ENCODE results near the gene ORC2.
"Not testable (repeated sequence)": the region's sequence is repeated elsewhere in the genome, so short reads cannot be mapped to it uniquely, and the experiment has no call there.

ORC2 gene

GRCh38 chr2:200881715-200882249 is 81.7 kb downstream of the ORC2 start:
- not testable (repeated sequence) for DNase-seq
- WGBS (ENCODE audit: insufficient coverage), result 100% methylated on average over 1 of the region's 2 CpGs

DNA sequence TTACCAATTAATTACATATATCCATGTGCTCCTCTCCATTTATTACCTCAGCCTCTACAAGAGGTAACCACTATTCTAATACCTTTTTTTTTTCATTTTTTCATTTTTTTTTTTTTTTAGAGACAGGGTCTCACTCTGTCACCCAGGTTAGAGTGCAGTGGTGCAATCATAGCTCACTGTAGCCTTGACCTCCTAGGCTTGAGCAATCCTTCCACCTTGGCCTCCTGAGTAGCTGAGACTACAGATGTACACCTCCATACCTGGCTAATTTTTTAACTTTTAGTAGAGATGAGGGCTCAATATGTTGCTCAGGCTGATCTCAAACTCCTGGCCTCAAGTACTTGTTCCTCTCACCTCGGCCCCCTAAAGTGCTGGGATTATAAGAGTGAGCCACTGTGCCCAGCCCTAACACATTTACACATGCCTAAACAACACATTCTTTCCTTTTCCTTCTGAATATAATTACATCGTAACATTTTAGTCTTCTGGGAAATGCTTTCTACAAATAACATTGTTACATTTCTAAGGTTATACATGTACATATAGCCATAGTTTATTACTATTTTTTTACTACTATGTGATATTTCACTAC is 85.1 kb downstream of the ORC2 start:
- POLR2A ChIA-PET, result interaction anchor here (0.6 to 1.0 kb wide), 2 partner anchors 9 to 14 kb away, joined by 3 read pairs; partner anchors contain the start of gene CLK1
- Histone ChIP-seq H3K9me3 (ENCODE audit: control extremely low read depth in 1 of 5, control insufficient read depth in 4 of 5, insufficient read depth in 2 of 5, low read depth in 1 of 5, low read length in 4 of 5) (no peaks in the 10 kb centered on the region), H3K36me3 (ENCODE audit: control insufficient read depth in 4 of 4, insufficient read depth in 4 of 4, low read length in 3 of 4) (peaks cover 14 to 84% (median 33%) of the 10 kb centered on the region in 4 experiments), H3K27me3 (replicated peaks in 2 of 5; ENCODE audit: control insufficient read depth in 4 of 5, insufficient read depth in 5 of 5, low read length in 4 of 5) (no peaks in the 10 kb centered on the region), H3K4me1 (ENCODE audit: control extremely low read depth in 1 of 4, control insufficient read depth in 4 of 4, insufficient read depth in 4 of 4, low read length in 3 of 4) (no peaks in the 10 kb centered on the region), H3K4me3 (ENCODE audit: control insufficient read depth in 1 of 7, extremely low read depth in 1 of 7, insufficient read depth in 4 of 7, low read depth in 2 of 7, low read length in 6 of 7) (no peak overlapping the region), H3K27ac (ENCODE audit: insufficient read depth in 1 of 2, low read depth in 1 of 2, low read length in 2 of 2, poor library complexity in 1 of 2, severe bottlenecking in 2 of 2) (no peak overlapping the region)
- whole genome bisulfite sequencing (ENCODE audit: insufficient coverage), result no CpG with 5 or more reads among the region's 2 CpGs
- CTCF ChIA-PET, result interaction anchor here (0.6 to 1.2 kb wide), 2 partner anchors 9 to 14 kb away, joined by 3 to 7 read pairs; no protein-coding TSS in a partner anchor
- DNase-seq, result no peak

More at GRCh38 chr2:200881715-200882249, 81.7 kb downstream of the ORC2 start:
- H3K27ac ChIP-seq (ENCODE audit: insufficient read depth in 1 of 2, low read depth in 1 of 2, low read length in 2 of 2, poor library complexity in 1 of 2, severe bottlenecking in 2 of 2); H3K27me3 ChIP-seq (replicated peaks in 2 of 5; ENCODE audit: control insufficient read depth in 4 of 5, insufficient read depth in 5 of 5, low read length in 4 of 5); H3K9me3 ChIP-seq (ENCODE audit: control extremely low read depth in 1 of 5, control insufficient read depth in 4 of 5, insufficient read depth in 2 of 5, low read depth in 1 of 5, low read length in 4 of 5); POLR2A ChIA-PET; H3K4me3 ChIP-seq (ENCODE audit: control insufficient read depth in 1 of 7, extremely low read depth in 1 of 7, insufficient read depth in 4 of 7, low read depth in 2 of 7, low read length in 6 of 7); H3K4me1 ChIP-seq (ENCODE audit: control extremely low read depth in 1 of 4, control insufficient read depth in 4 of 4, insufficient read depth in 4 of 4, low read length in 3 of 4): not testable (repeated sequence)
- H3K36me3 ChIP-seq (ENCODE audit: control insufficient read depth in 4 of 4, insufficient read depth in 4 of 4, low read length in 3 of 4), result peaks cover 8 to 77% (median 33%) of the 10 kb centered on the region in 4 experiments
- CTCF ChIA-PET, result interaction anchor here (0.6 kb wide), 1 partner anchor 15 kb away, joined by 3 read pairs; no protein-coding TSS in a partner anchor

DNA sequence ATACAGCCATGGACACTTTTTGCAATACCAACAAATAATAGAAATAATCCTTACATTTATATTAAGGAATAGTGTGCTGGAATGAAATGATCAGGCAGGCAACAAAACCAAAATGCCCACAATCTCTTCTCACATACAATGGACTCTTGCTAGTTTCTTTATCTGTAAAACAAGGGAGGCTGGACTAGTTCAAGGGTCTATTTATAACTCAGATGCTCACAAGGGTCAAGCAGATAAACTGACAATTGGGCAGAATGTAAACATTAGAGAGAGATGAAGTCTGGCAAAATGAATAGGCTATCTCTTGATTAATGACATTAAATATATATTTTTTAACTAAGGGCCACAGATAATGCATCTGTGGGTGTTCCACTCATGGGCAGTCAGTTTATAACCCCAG is 86.0 kb downstream of the ORC2 start:
- peaks cover 18 to 81% (median 35%) of the 10 kb centered on the region in 4 experiments for H3K36me3 ChIP-seq (ENCODE audit: control insufficient read depth in 4 of 4, insufficient read depth in 4 of 4, low read length in 3 of 4)
- CTCF ChIA-PET, result interaction anchor here (1.2 to 1.8 kb wide), 2 partner anchors 8 to 10 kb away, joined by 6 to 7 read pairs; no protein-coding TSS in a partner anchor

DNA sequence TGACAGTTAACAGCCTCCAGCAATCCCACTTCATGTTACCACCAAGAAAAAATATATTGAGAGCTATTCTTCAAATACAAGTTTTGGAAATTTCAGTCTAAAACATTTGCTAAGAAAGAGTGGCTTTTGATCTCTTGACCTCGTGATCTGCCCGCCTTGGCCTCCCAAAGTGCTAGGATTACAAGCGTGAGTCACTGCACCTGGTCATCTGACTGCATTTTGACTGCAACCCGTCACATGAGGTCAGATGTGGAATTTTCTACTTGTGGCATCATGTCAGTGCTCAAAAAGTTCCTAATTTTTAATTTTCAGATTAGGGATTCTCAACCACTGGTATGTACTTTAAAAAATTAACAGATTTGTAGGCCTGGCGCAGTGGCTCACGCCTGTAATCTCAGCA is 89.9 kb downstream of the ORC2 start:
- H3K36me3 ChIP-seq (ENCODE audit: control insufficient read depth in 4 of 4, insufficient read depth in 4 of 4, low read length in 3 of 4), result peaks cover 15 to 47% (median 28%) of the 10 kb centered on the region in 4 experiments
- POLR2A ChIA-PET, result no interaction called here
- CTCF ChIA-PET, result no interaction called here

More for the DNA sequence above, 86.0 kb downstream of the ORC2 start:
- H3K27me3 ChIP-seq (replicated peaks in 2 of 5; ENCODE audit: control insufficient read depth in 4 of 5, insufficient read depth in 5 of 5, low read length in 4 of 5), result no peaks in the 10 kb centered on the region
- H3K9me3 ChIP-seq (ENCODE audit: control extremely low read depth in 1 of 5, control insufficient read depth in 4 of 5, insufficient read depth in 2 of 5, low read depth in 1 of 5, low read length in 4 of 5), result no peaks in the 10 kb centered on the region
- POLR2A ChIA-PET, result interaction anchor here (0.6 to 1.0 kb wide), 2 partner anchors 10 to 13 kb away, joined by 3 read pairs; partner anchors contain the start of gene CLK1
- H3K27ac ChIP-seq (ENCODE audit: insufficient read depth in 1 of 2, low read depth in 1 of 2, low read length in 2 of 2, poor library complexity in 1 of 2, severe bottlenecking in 2 of 2), result no peak overlapping the region
- H3K4me3 ChIP-seq (ENCODE audit: control insufficient read depth in 1 of 7, extremely low read depth in 1 of 7, insufficient read depth in 4 of 7, low read depth in 2 of 7, low read length in 6 of 7), result no peak overlapping the region
- H3K4me1 ChIP-seq (ENCODE audit: control extremely low read depth in 1 of 4, control insufficient read depth in 4 of 4, insufficient read depth in 4 of 4, low read length in 3 of 4), result no peaks in the 10 kb centered on the region
- no peak for DNase-seq

GRCh38 chr2:200871151-200871550 is 92.3 kb downstream of the ORC2 start:
- 63% methylated on average over 1 of the region's 3 CpGs for WGBS (ENCODE audit: insufficient coverage)
- ChIA-PET POLR2A (interaction anchor here (0.7 kb wide), 1 partner anchor 18 kb away, joined by 3 read pairs; the partner anchor contains the start of gene NIF3L1), CTCF (interaction anchor here (0.7 to 2.1 kb wide), 3 partner anchors 9 to 35 kb away, joined by 4 to 5 read pairs (median 4); no protein-coding TSS in a partner anchor)
- peaks cover 4 to 20% (median 10%) of the 10 kb centered on the region in 4 experiments for H3K4me1 ChIP-seq (ENCODE audit: control extremely low read depth in 1 of 4, control insufficient read depth in 4 of 4, insufficient read depth in 4 of 4, low read length in 3 of 4)
- no peaks in the 10 kb centered on the region for H3K9me3 ChIP-seq (ENCODE audit: control extremely low read depth in 1 of 5, control insufficient read depth in 4 of 5, insufficient read depth in 2 of 5, low read depth in 1 of 5, low read length in 4 of 5)
- DNase-seq, result no peak
- no peaks in the 10 kb centered on the region for H3K27me3 ChIP-seq (replicated peaks in 2 of 5; ENCODE audit: control insufficient read depth in 4 of 5, insufficient read depth in 5 of 5, low read length in 4 of 5)
- H3K27ac ChIP-seq (ENCODE audit: insufficient read depth in 1 of 2, low read depth in 1 of 2, low read length in 2 of 2, poor library complexity in 1 of 2, severe bottlenecking in 2 of 2), result no peak overlapping the region
- H3K4me3 ChIP-seq (ENCODE audit: control insufficient read depth in 1 of 7, extremely low read depth in 1 of 7, insufficient read depth in 4 of 7, low read depth in 2 of 7, low read length in 6 of 7), result no peak overlapping the region
- peaks cover 13 to 29% (median 19%) of the 10 kb centered on the region in 4 experiments for H3K36me3 ChIP-seq (ENCODE audit: control insufficient read depth in 4 of 4, insufficient read depth in 4 of 4, low read length in 3 of 4)

More for the DNA sequence above, 89.9 kb downstream of the ORC2 start:
- H3K27ac ChIP-seq (ENCODE audit: insufficient read depth in 1 of 2, low read depth in 1 of 2, low read length in 2 of 2, poor library complexity in 1 of 2, severe bottlenecking in 2 of 2), result no peak overlapping the region
- H3K9me3 ChIP-seq (ENCODE audit: control extremely low read depth in 1 of 5, control insufficient read depth in 4 of 5, insufficient read depth in 2 of 5, low read depth in 1 of 5, low read length in 4 of 5), result no peaks in the 10 kb centered on the region
- DNase-seq, result no peak
- no peaks in the 10 kb centered on the region for H3K27me3 ChIP-seq (replicated peaks in 2 of 5; ENCODE audit: control insufficient read depth in 4 of 5, insufficient read depth in 5 of 5, low read length in 4 of 5)
- WGBS (ENCODE audit: insufficient coverage), result 94% methylated on average over 4 of the region's 6 CpGs
- no peak overlapping the region for H3K4me3 ChIP-seq (ENCODE audit: control insufficient read depth in 1 of 7, extremely low read depth in 1 of 7, insufficient read depth in 4 of 7, low read depth in 2 of 7, low read length in 6 of 7)
- peaks cover 0 to 9% (median 0%) of the 10 kb centered on the region in 4 experiments for H3K4me1 ChIP-seq (ENCODE audit: control extremely low read depth in 1 of 4, control insufficient read depth in 4 of 4, insufficient read depth in 4 of 4, low read length in 3 of 4)

DNA sequence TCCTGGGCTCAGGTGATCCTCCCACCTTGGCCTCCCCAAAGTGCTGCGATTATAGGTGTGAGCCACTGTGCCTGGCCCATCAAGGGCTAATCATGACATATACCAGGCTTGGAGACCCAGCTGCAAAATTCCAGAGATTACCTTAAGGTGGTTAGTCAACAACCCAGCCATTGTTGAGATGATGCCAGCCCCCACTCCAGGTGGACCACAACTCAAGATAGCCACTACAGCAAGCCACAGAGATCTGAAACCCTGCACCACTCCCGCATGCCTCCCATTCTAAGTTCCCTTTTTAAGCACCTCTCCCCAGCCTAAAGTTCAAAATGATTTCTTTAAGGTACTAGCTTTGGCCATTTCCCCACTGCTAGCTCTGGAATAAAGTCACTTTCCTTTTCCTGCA is 94.4 kb downstream of the ORC2 start:
- CTCF ChIA-PET, result interaction anchor here (1.6 to 2.2 kb wide), 3 partner anchors 9 to 14 kb away, joined by 4 to 7 read pairs (median 4); no protein-coding TSS in a partner anchor
- H3K4me1 ChIP-seq (ENCODE audit: control extremely low read depth in 1 of 4, control insufficient read depth in 4 of 4, insufficient read depth in 4 of 4, low read length in 3 of 4), result peaks cover 4 to 25% (median 17%) of the 10 kb centered on the region in 4 experiments
- H3K36me3 ChIP-seq (ENCODE audit: control insufficient read depth in 4 of 4, insufficient read depth in 4 of 4, low read length in 3 of 4), result peaks cover 9 to 13% (median 11%) of the 10 kb centered on the region in 4 experiments
- no peaks in the 10 kb centered on the region for H3K27me3 ChIP-seq (replicated peaks in 2 of 5; ENCODE audit: control insufficient read depth in 4 of 5, insufficient read depth in 5 of 5, low read length in 4 of 5)
- POLR2A ChIA-PET, result no interaction called here
- peak in 1 of 3 donors; percentile 26 for DNase-seq
- H3K27ac ChIP-seq (ENCODE audit: insufficient read depth in 1 of 2, low read depth in 1 of 2, low read length in 2 of 2, poor library complexity in 1 of 2, severe bottlenecking in 2 of 2), result no peak overlapping the region
- no peak overlapping the region for H3K4me3 ChIP-seq (ENCODE audit: control insufficient read depth in 1 of 7, extremely low read depth in 1 of 7, insufficient read depth in 4 of 7, low read depth in 2 of 7, low read length in 6 of 7)
- whole genome bisulfite sequencing (ENCODE audit: insufficient coverage), result 81% methylated on average over 2 of the region's 2 CpGs
- no peaks in the 10 kb centered on the region for H3K9me3 ChIP-seq (ENCODE audit: control extremely low read depth in 1 of 5, control insufficient read depth in 4 of 5, insufficient read depth in 2 of 5, low read depth in 1 of 5, low read length in 4 of 5)
